GM21390 (cell line): ENCODE results near the gene KRTAP4-12.
"Not testable (repeated sequence)": the region's sequence is repeated elsewhere in the genome, so short reads cannot be mapped to it uniquely, and the experiment has no call there.

Experiments used
- ATAC-seq: cut with Tn5 transposase; IDR thresholded peaks from one replicate; pipeline ENCODE4 v1.9.1; 2021; ENCODE audit not compliant: unreplicated experiment

Gene KRTAP4-12

DNA sequence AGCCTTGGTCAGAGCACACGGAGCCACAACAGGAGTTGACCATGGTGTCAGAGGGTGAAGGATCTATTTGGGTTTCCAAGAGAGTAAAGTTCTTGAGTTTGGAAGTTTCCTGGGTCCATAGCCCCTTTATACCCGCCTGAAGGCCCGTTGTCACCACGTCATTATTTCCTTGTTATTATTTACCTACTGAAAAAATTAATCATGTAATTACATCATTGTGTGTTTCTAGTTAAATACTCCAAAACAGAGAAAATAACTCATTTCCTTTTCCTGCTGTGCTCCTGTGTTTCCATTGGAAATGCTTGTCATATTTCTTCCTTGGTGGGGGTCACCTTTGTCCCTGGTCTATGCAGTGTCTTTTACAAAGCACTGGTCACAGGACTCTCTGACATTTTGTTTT lies 25.9 kb downstream of the KRTAP4-12 start, which contains the start of gene KRTAP4-8:
KRTAP4-8 (minus strand) TSS at position 101 of the 400 bp plus-strand sequence; CDS start at position 43, 58 bp downstream.
- ATAC-seq = no peak

- ATAC-seq = no peak
Measured at GRCh38 chr17:41096055-41096454, 27.9 kb downstream of the KRTAP4-12 start.

DNA sequence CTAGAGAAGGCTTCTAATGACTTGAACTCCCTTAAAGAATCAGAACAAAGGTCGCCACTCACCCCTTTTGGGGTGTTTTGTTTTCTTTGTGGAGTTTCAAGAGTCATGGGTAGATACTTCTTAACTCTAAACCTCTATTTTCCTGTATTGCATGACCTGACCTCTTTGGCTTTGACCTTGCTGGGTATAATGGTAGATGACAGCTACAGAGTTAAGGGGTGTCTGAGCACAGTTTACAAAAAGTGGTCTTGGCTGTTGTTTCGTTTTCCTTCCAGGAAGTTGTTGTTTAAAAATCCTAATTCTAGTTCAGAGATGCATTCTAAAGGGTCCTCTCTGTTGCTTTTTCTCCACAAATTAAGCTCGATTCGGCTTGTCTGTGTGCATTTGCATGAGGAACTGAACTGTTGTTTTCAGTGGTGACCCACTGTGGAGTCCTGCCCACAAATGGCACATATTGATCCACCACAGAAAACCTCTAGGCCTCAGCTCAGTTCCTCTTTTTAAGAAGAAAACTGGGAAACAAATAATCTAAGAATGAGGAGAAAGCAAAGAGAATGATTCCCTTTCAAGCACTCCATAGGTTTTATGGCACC lies 35.1 kb downstream of the KRTAP4-12 start:
- not testable (repeated sequence) for ATAC-seq

GRCh38 chr17:41084100-41084856 lies 39.7 kb downstream of the KRTAP4-12 start, which contains the start of gene KRTAP4-7:
KRTAP4-7 (plus strand) TSS chr17:41084150; CDS start chr17:41084207, 57 bp downstream.
- not testable (repeated sequence) for ATAC-seq

DNA sequence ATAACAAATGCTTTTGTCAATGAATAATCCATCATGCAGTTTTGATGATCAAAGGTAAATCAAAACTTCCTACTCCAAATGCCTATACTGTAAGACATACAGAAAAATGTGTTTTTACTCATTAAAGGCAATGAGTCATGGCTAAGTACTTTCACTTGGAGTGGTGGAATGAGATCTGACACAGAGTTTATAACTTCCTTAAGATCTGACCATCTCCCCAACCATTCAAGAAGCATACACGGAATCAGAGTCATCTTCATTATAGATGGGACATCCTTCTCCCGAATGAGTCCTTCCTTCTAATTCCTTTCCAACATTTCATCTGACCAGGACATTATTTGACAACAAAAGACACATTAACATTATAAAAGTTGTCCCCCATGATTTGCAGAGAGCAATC lies 40.6 kb downstream of the KRTAP4-12 start:
- not testable (repeated sequence) for ATAC-seq

- no peak for ATAC-seq
Measured at GRCh38 chr17:41082626-41083025, 41.4 kb downstream of the KRTAP4-12 start.

GRCh38 chr17:41076788-41077187 lies 47.2 kb downstream of the KRTAP4-12 start:
- ATAC-seq = no peak

DNA sequence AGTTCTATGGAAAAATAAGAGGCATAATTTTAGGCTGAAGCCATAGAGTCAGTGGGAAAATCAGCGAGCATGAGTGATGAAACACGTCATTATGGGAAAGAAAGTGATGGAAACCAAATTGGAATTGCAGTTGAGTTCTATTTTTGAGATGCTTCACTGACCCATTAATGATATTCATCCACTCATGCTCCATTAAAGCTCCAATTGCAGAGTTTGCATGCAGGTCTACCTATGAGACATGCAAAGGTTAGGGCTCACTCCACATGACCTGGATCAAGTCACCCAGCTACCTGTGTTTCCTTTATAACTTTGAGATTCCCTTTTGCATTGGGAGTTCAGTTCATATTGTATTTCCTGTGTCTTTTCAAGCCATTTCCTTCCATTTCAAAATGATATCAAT lies 50.3 kb downstream of the KRTAP4-12 start:
- ATAC-seq = no peak
